ENCODE data around the gene GPX3.

- TF ChIP-seq CTCF (IDR thresholded peaks at IDR 0.05) (no peak), EP300 (IDR thresholded peaks at IDR 0.05) (no peak), POLR2A (IDR thresholded peaks at IDR 0.05) (no peak)
Observed at GRCh38 chr5:151051931-151052608, 31.7 kb downstream of the GPX3 start.

Data from stomach (tissue), 4 donors.